NCI-H2029 treated with DMSO at 0.1 percent for 48 hours (cell line): ENCODE measurements around the gene RHBG.

Experiments used
- DNase-seq: peaks from one replicate; lab custom pipeline; 2025; lab: John Stamatoyannopoulos, UW

The RHBG gene

GRCh38 chr1:156428746-156429288 is 59.8 kb downstream of the RHBG start:
- DNase-seq, result no peak

GRCh38 chr1:156429313-156430060 is 60.5 kb downstream of the RHBG start:
- no peak for DNase-seq

- DNase-seq, result no peak
Measured at GRCh38 chr1:156430303-156430702, 61.3 kb downstream of the RHBG start.

GRCh38 chr1:156430866-156431265 is 61.9 kb downstream of the RHBG start:
- no peak for DNase-seq

GRCh38 chr1:156431366-156431765 is 62.4 kb downstream of the RHBG start:
- DNase-seq, result no peak

DNA sequence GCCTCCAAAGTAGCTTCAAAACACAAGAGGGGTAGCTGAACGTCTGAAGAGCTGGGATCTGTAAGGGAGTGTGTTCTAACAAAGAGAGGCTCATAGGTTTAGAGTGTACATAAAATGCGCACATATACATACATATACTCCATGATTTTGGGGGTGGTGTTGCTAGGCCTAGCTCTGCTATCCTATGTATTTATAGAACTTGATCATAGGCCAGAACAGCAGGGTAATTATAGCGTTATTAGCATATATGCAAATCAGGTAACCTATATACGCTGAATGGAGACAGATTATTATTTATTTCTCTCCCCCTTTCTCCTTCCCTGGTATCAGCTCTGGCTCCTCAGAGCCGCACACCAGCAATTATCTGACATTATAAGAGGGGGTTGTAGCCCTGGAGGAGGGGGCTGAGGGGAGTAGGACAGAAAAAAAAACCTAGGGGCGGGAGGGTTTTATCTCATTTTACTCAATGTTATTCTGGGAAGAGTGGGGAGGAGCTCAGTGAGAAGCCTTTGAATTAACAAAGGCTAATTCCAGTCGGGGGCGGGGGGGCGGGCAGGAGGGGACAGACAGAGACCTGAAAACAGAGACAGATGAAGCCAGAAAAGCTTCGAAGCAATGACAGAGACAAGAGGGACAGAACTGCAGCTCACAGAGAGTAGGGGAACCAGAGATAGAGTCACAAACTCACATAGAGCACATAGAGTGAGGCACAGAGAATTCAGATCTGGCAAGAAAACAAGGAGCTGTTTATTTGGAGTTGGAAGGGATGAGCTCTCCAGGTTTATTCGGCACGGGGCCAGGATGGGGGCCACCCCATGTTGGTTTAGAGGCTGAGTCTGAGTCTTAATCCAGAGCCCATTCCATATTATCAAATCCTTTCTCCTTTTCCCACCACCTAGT is 63.0 kb downstream of the RHBG start:
- no peak for DNase-seq

DNA sequence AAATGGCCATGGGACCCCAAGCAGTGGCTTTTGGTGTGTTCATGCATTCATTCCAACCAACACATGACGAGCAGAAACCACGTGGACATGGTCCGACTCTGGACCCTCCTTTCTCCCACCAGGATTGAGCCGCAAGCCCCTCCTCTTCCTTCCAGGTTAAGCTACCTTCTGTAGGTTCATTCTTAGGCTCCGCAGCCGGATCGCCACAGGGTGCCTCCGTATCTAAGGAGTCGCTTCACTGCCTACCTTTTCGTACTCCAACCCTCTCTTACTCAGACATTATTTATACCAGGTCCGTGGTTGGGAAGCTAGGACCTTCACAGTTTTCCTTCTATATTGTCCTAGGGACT is 63.6 kb downstream of the RHBG start:
- DNase-seq, result no peak

GRCh38 chr1:156433032-156433431 is 64.0 kb downstream of the RHBG start:
- DNase-seq, result no peak

- no peak for DNase-seq
Measured at GRCh38 chr1:156433602-156434001, 64.6 kb downstream of the RHBG start.
